AG04449 (cell line): ENCODE results near the gene TCIRG1.

ENCODE experiments used
- CTCF ChIA-PET: fragments of 350-600 bp; formaldehyde crosslinking; extraction: SDS; loops from one replicate; lab custom pipeline; 2021; ENCODE audit warnings: antibody characterized with exemption; lab: Yijun Ruan, JAX
- POLR2A ChIA-PET: fragments of 400-600, 350-600 bp; formaldehyde crosslinking; extraction: SDS; loops from one replicate; lab custom pipeline; 2020; ENCODE audit warnings: antibody characterized with exemption, inconsistent platforms; lab: Yijun Ruan, JAX
- DNase-seq: peaks from one replicate; pipeline ENCODE4 v3.0.0-alpha.2; 2010; ENCODE audit warnings: low read depth, low spot score
- H3K4me3 ChIP-seq: 2 replicates; pipeline ENCODE4 v1.5.1; 2011; ENCODE audit warnings: low read depth, mild to moderate bottlenecking, control low read depth, low read length
- TF ChIP-seq, protein P1 (sequence below): IDR thresholded peaks from one replicate; pipeline ENCODE4 v1.5.1; 2011; ENCODE audit warnings: mild to moderate bottlenecking, moderate library complexity, low read length, control low read depth, inconsistent platforms; ENCODE audit not compliant: insufficient read depth; ENCODE audit errors: missing control alignments

Gene TCIRG1

DNA sequence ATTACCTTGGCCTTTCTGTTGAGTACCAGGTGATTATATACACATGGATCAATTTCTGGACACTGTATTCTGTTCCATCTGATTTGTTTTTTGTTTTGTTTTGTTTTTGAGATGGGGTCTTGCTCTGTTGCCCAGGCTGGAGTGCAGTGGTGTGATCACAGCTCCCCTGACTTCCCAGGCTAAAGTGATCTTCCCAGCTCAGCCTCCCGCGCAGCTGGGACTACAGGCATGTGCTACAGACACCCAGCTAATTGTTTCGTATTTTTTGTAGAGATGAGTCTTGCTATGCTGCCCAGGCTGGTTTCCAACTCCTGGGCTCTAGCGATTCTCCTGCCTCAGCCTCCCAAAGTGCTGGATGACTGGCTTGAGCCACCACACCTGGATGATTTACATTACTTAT lies 19.0 kb downstream of the TCIRG1 start:
- TF ChIP-seq, protein P1, sequence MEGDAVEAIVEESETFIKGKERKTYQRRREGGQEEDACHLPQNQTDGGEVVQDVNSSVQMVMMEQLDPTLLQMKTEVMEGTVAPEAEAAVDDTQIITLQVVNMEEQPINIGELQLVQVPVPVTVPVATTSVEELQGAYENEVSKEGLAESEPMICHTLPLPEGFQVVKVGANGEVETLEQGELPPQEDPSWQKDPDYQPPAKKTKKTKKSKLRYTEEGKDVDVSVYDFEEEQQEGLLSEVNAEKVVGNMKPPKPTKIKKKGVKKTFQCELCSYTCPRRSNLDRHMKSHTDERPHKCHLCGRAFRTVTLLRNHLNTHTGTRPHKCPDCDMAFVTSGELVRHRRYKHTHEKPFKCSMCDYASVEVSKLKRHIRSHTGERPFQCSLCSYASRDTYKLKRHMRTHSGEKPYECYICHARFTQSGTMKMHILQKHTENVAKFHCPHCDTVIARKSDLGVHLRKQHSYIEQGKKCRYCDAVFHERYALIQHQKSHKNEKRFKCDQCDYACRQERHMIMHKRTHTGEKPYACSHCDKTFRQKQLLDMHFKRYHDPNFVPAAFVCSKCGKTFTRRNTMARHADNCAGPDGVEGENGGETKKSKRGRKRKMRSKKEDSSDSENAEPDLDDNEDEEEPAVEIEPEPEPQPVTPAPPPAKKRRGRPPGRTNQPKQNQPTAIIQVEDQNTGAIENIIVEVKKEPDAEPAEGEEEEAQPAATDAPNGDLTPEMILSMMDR: no peak
- POLR2A ChIA-PET: no interaction called here
- CTCF ChIA-PET: no interaction called here
- DNase-seq: no peak
- no peak overlapping the region for H3K4me3 ChIP-seq

DNA sequence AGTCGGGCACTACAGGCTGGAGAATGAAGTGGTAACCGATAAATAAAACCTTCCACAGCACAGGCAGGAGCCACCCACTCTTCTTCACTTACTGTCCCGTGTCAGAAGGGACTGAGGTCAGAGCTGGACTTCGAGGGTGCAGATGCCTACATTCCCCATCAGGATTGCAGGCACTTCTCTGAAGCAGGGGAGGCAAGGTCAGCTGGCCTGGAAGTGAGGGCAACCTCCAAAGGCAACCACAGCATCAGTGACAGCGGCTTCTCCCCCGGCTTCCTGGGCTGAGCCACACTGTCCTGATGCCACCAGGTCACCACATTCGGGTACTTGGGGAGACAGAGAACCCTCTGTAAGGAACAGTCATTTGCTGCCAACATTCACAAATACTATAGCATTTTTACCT lies 22.7 kb downstream of the TCIRG1 start:
- ChIA-PET POLR2A (no interaction called here), CTCF (no interaction called here)
- DNase-seq: no peak
- no peak overlapping the region for H3K4me3 ChIP-seq
- TF ChIP-seq, protein P1: no peak

DNA sequence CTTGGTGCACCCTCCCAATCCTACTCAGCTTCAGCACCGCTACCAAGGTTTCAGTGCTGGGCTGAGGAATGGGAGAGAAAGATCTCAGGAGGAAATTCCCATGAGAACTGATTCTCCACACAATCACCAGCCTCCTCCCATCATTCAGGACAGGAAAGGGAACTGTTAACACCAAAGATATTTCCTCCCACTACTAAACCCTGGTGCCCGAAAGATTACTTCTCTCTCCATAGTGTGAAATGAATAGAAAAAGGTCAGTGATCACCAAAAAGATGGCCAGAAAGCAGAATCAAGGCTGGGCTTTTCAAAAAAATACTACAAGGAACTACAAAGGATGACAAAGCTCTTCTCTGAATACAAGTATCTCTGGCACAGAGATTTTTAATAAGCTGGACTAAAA lies 26.1 kb downstream of the TCIRG1 start:
- TF ChIP-seq, protein P1: no peak
- ChIA-PET CTCF (interaction anchor here (1.3 kb wide), 1 partner anchor 144 kb away, joined by 3 read pairs; no protein-coding TSS in a partner anchor), POLR2A (no interaction called here)
- DNase-seq: no peak
- H3K4me3 ChIP-seq: no peak overlapping the region

DNA sequence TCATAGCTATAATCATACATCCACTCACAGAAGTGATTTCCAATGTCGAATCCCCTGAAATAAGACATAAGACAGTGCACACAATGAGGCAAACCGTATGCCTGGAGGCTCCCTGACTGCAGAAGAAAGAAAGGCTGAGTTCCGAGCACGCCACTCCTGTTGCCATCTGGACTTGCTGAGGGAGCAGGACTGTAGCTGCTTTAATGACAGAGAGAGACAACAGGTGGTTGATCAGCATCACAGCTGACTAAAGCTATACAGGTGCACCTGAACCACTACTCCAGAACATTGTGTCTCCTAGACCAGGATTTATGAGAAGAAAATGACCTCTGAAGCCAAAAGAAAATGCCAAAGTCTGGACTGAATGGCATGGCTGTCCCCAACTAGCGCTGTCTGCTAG lies 27.0 kb downstream of the TCIRG1 start:
- DNase-seq: no peak
- TF ChIP-seq, protein P1: no peak
- ChIA-PET CTCF (no interaction called here), POLR2A (no interaction called here)
- H3K4me3 ChIP-seq: no peak overlapping the region

DNA sequence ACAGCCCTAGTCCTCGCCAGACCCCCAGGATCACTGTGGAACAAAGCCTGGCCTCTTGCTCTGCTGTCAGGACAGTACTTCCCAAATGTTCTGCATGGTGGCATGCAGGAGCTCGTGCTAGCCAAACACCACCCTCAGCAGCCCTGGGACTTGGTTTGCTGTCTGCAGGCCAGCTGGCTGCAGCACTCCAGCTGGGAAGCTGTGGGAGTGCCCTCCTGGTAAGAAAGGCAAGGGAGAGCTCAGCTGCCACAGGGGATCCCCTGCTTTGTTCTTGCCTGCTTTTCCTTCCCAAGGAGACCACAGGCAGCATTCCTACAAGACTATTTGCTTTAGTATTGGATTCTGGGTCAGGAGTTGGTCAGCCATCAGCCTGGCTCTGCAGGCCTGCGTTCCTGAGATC lies 27.9 kb downstream of the TCIRG1 start:
- peak; percentile 28 for DNase-seq
- H3K4me3 ChIP-seq: no peak overlapping the region
- POLR2A ChIA-PET: no interaction called here
- TF ChIP-seq, protein P1: no peak
- CTCF ChIA-PET: no interaction called here

DNA sequence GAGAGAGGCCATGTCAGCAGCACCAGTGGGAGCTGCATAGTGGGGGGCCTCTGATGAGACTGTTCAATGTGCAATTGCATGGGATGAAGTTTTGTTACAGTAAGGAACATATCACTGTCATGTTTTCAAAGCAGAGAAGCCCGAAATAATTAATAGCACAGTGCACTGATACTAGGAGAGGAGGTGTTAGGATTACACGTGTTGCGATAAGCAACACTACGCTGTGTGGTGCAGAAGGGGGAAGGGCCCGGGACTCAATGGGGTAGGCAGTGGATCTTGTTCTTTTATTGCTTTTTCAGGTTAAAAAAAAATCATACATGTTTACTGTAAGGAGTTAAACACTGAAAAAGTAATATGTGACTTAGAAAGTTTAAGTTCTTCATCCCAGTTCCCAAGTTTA lies 29.2 kb downstream of the TCIRG1 start:
- ChIA-PET CTCF (no interaction called here), POLR2A (no interaction called here)
- TF ChIP-seq, protein P1: no peak
- no peak overlapping the region for H3K4me3 ChIP-seq
- no peak for DNase-seq
